Measurements from ENCODE around the gene CCDC85B. TPM values are rescaled to one million over a fixed set of nuclear protein-coding genes. Genes with fewer than 3 reads are reported as not detected.

Gene CCDC85B
- total and polyA plus RNA-seq, 2 experiments from 2014 or later = 15.1 to 41.6 TPM

- Histone ChIP-seq H3K79me2 (peaks cover 26% of the 10 kb centered on the region), H3K4me2 (no peak overlapping the region), H3K9me2 (replicated peaks; ENCODE audit: insufficient read depth) (no peaks in the 10 kb centered on the region), H3K27ac (peak overlapping the region; percentile 92), H3K27me3 (no peaks in the 10 kb centered on the region), H3K4me1 (ENCODE audit: insufficient read depth) (peaks cover 36% of the 10 kb centered on the region), H4K20me1 (ENCODE audit: insufficient read depth, poor library complexity, severe bottlenecking) (no peaks in the 10 kb centered on the region), H3K9me3 (ENCODE audit: low read depth) (no peaks in the 10 kb centered on the region), H2AFZ (no peak overlapping the region), H3K4me3 (no peak overlapping the region), H3K36me3 (replicated peaks; ENCODE audit: insufficient read depth, low read depth) (no peaks in the 10 kb centered on the region)
- 81% methylated on average over 10 of the region's 10 CpGs for WGBS (ENCODE audit: low lambda C conversion rate, missing lambda C conversion rate)
- TF ChIP-seq EZH2phosphoT487 (IDR thresholded peaks at IDR 0.05; ENCODE audit: low read depth, severe bottlenecking, unreplicated experiment) (no peak), EZH2 (IDR thresholded peaks at IDR 0.05; ENCODE audit: borderline replicate concordance) (no peak), CTCF (IDR thresholded peaks at IDR 0.05; ENCODE audit: poor library complexity) (no peak)
- no peak for DNase-seq (ENCODE audit: low spot score)
Measured at GRCh38 chr11:65915101-65915820, 24.8 kb downstream of the CCDC85B start.

GRCh38 chr11:65915821-65916251 is 25.4 kb downstream of the CCDC85B start:
- Histone ChIP-seq H3K9me2 (replicated peaks; ENCODE audit: insufficient read depth) (no peaks in the 10 kb centered on the region), H3K4me3 (no peak overlapping the region), H3K9me3 (ENCODE audit: low read depth) (no peaks in the 10 kb centered on the region), H2AFZ (no peak overlapping the region), H3K4me1 (ENCODE audit: insufficient read depth) (peaks cover 41% of the 10 kb centered on the region), H3K36me3 (replicated peaks; ENCODE audit: insufficient read depth, low read depth) (no peaks in the 10 kb centered on the region), H3K27me3 (no peaks in the 10 kb centered on the region), H3K4me2 (peak overlapping the region; percentile 93), H4K20me1 (ENCODE audit: insufficient read depth, poor library complexity, severe bottlenecking) (no peaks in the 10 kb centered on the region), H3K79me2 (peaks cover 32% of the 10 kb centered on the region), H3K27ac (peak overlapping the region; percentile 91)
- 49% methylated on average over 13 of the region's 13 CpGs for WGBS (ENCODE audit: low lambda C conversion rate, missing lambda C conversion rate)
- DNase-seq (ENCODE audit: low spot score) = peak; percentile 89
- TF ChIP-seq EZH2phosphoT487 (IDR thresholded peaks at IDR 0.05; ENCODE audit: low read depth, severe bottlenecking, unreplicated experiment) = no peak
- TF ChIP-seq EZH2 (IDR thresholded peaks at IDR 0.05; ENCODE audit: borderline replicate concordance) = no peak
- no peak for TF ChIP-seq CTCF (IDR thresholded peaks at IDR 0.05; ENCODE audit: poor library complexity)

GRCh38 chr11:65916391-65916790 is 25.9 kb downstream of the CCDC85B start:
- H3K9me2 ChIP-seq (replicated peaks; ENCODE audit: insufficient read depth) = no peaks in the 10 kb centered on the region
- H3K9me3 ChIP-seq (ENCODE audit: low read depth) = no peaks in the 10 kb centered on the region
- TF ChIP-seq CTCF (IDR thresholded peaks at IDR 0.05; ENCODE audit: poor library complexity) (no peak), EZH2phosphoT487 (IDR thresholded peaks at IDR 0.05; ENCODE audit: low read depth, severe bottlenecking, unreplicated experiment) (no peak), EZH2 (IDR thresholded peaks at IDR 0.05; ENCODE audit: borderline replicate concordance) (no peak)
- no peak overlapping the region for H2AFZ ChIP-seq
- no peaks in the 10 kb centered on the region for H3K27me3 ChIP-seq
- peak overlapping the region; percentile 93 for H3K4me2 ChIP-seq
- peaks cover 43% of the 10 kb centered on the region for H3K4me1 ChIP-seq (ENCODE audit: insufficient read depth)
- 87% methylated on average over 7 of the region's 7 CpGs for WGBS (ENCODE audit: low lambda C conversion rate, missing lambda C conversion rate)
- H3K79me2 ChIP-seq = peaks cover 32% of the 10 kb centered on the region
- DNase-seq (ENCODE audit: low spot score) = no peak
- no peaks in the 10 kb centered on the region for H3K36me3 ChIP-seq (replicated peaks; ENCODE audit: insufficient read depth, low read depth)
- H4K20me1 ChIP-seq (ENCODE audit: insufficient read depth, poor library complexity, severe bottlenecking) = no peaks in the 10 kb centered on the region
- H3K4me3 ChIP-seq = no peak overlapping the region
- peak overlapping the region; percentile 91 for H3K27ac ChIP-seq
